AG09319 (cell line): ENCODE results near the gene ZNF107.

Source experiments
- DNase-seq: peaks from one replicate; pipeline ENCODE4 v3.0.0-alpha.2; 2010; ENCODE audit warnings: low read depth; ENCODE audit errors: extremely low read depth
- TF ChIP-seq, protein P1 (sequence below): IDR thresholded peaks from 2 replicates; pipeline ENCODE4 v1.5.1; 2011; ENCODE audit warnings: low read depth, mild to moderate bottlenecking, inconsistent platforms, low read length, moderate library complexity

Gene ZNF107

GRCh38 chr7:64626557-64626956 lies 39.4 kb upstream of the ZNF107 start:
- TF ChIP-seq, protein P1, sequence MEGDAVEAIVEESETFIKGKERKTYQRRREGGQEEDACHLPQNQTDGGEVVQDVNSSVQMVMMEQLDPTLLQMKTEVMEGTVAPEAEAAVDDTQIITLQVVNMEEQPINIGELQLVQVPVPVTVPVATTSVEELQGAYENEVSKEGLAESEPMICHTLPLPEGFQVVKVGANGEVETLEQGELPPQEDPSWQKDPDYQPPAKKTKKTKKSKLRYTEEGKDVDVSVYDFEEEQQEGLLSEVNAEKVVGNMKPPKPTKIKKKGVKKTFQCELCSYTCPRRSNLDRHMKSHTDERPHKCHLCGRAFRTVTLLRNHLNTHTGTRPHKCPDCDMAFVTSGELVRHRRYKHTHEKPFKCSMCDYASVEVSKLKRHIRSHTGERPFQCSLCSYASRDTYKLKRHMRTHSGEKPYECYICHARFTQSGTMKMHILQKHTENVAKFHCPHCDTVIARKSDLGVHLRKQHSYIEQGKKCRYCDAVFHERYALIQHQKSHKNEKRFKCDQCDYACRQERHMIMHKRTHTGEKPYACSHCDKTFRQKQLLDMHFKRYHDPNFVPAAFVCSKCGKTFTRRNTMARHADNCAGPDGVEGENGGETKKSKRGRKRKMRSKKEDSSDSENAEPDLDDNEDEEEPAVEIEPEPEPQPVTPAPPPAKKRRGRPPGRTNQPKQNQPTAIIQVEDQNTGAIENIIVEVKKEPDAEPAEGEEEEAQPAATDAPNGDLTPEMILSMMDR = no peak
- DNase-seq = no peak

DNA sequence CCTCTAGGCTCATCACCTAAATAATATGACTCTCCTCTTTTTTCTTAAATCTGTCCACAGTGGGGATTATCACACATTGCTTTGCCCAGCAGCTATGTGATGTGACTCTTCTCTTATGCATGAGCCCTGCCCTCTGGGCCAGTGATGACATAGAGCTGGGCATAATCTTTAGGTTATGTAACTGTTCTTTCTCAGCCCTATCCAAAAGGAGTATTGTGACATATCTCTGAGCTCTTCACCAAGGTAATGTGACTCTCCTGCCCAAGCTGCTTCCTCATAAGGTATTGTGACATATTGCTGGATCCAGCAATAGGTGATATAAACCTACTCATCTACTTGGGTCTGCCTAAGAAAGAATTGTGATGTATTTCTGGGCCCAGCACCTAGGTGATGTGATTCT lies 37.7 kb upstream of the ZNF107 start:
- DNase-seq = no peak
- TF ChIP-seq, protein P1 = no peak

GRCh38 chr7:64628721-64629120 lies 37.2 kb upstream of the ZNF107 start:
- no peak for DNase-seq
- TF ChIP-seq, protein P1 = no peak

DNA sequence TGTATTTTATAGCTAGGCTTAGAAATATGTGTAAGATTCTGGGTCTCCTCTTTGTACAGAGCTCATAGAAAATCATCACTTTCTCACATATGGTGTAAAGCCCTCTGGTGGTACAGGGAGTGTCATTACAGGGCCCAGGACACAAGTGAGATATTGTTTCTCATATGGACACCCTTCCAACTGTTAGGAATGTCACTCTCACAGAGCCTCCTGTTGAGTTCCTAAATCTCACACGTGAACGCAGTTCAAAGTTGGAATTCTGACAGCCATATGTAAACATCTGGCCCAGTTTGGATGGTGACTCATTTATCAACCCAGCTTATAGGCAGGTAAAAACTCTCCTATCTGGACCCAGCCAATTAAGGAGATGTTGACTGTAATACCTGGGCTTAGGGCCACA lies 35.4 kb upstream of the ZNF107 start:
- TF ChIP-seq, protein P1 = peak; percentile 28
- no peak for DNase-seq

DNA sequence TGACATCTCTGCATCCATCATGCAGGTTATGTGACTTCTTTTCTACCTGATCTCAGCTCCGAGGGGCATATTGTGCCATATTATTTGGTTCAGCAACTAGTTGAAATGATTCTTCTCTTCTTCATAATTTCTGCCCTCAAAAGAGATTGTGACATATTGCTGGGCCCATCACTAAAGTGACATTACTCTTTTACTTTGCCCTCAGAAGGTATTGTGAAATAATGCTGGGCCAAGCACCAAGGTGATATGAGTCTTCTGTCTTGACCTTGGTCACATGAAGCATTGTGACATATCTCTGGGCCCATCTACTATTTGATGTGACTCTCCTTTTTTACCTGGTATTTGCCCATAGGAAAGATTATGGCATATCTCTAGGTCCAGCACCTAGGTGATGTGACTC lies 33.9 kb upstream of the ZNF107 start:
- TF ChIP-seq, protein P1 = no peak
- DNase-seq = no peak

- TF ChIP-seq, protein P1 = no peak
- DNase-seq = no peak
Observed at GRCh38 chr7:64633401-64633800, 32.5 kb upstream of the ZNF107 start.

GRCh38 chr7:64634406-64635062 lies 31.4 kb upstream of the ZNF107 start:
- DNase-seq = no peak
- TF ChIP-seq, protein P1 = no peak
